K562 (cell line): ENCODE measurements around the gene GCA. TPM values are rescaled to one million over a fixed set of nuclear protein-coding genes. Genes with fewer than 3 reads are reported as not detected.

ENCODE experiments used
- ATAC-seq: fragments of 200-7000 bp; cut with Tn5 transposase; 3 replicates; pipeline ENCODE4 v1.9.1; 2020; ENCODE audit warnings: moderate library complexity
- BruUV-seq: library from RNA; stranded (reverse); fragments of 400-500 nt; replicated peaks from 2 replicates; lab custom pipeline; 2021; lab: Mats Ljungman, UMichigan
- CTCF ChIA-PET: fragments of 300-600 bp; formaldehyde crosslinking; extraction: SDS; loops from one replicate; lab custom pipeline; 2021; ENCODE audit warnings: low intra/inter-chr PET ratio; lab: Yijun Ruan, JAX
- POLR2A ChIA-PET: fragments of 300-600, 350-650 bp; sonication (Branson Sonifier 250); formaldehyde crosslinking; extraction: SDS; loops from one replicate; lab custom pipeline; 2021; ENCODE audit warnings: antibody characterized with exemption, inconsistent platforms; lab: Yijun Ruan, JAX
- DNase-seq, 4 experiments: peaks; one replicate each; pipeline versions ENCODE4 v3.0.0 to v3.0.0-alpha.2; 2011 to 2018; ENCODE audit warnings: low spot score in 3 of 4, mixed read lengths in 3 of 4; ENCODE audit errors: extremely low read depth in 1 of 4
- FAIRE-seq: peaks from 2 replicates; lab custom pipeline; 2011; peaks lifted over from hg19 to GRCh38; lab: Jason Lieb, UNC
- H2AFZ ChIP-seq: 2 replicates; pipeline ENCODE4 v1.6.0; 2011; ENCODE audit warnings: low read depth, low read length, control low read depth, inconsistent platforms
- H3K27ac ChIP-seq: fragments of 200-600 bp; 3 replicates; pipeline ENCODE4 v1.8.0; 2011; ENCODE audit warnings: low read depth, mild to moderate bottlenecking, control low read depth, inconsistent platforms, low read length, moderate library complexity, mixed read lengths; ENCODE audit errors: extremely low read depth
- H3K27me3 ChIP-seq, 2 experiments: fragments of 300-600 bp in 1 of 2; 2 replicates in 1 of 2; 3 replicates in 1 of 2; pipeline versions ENCODE4 v1.6.0 to v1.8.0; 2011; ENCODE audit warnings: inconsistent platforms in 2 of 2, low read length in 2 of 2, mild to moderate bottlenecking in 1 of 2, mixed read lengths in 1 of 2, moderate library complexity in 1 of 2; ENCODE audit not compliant: control insufficient read depth in 2 of 2, insufficient read depth in 2 of 2
- H3K36me3 ChIP-seq: fragments of 300-600 bp; 3 replicates; pipeline ENCODE4 v1.8.0; 2011; ENCODE audit warnings: mild to moderate bottlenecking, low read length, inconsistent platforms; ENCODE audit not compliant: control insufficient read depth, insufficient read depth
- H3K4me1 ChIP-seq, 2 experiments: fragments of 200-600 bp in 1 of 2; replicated peaks in 1 of 2; 2 replicates in 1 of 2; 3 replicates in 1 of 2; pipeline versions ENCODE4 v1.5.1 to v1.8.0; 2011; ENCODE audit warnings: inconsistent platforms in 2 of 2, low read length in 2 of 2, mild to moderate bottlenecking in 1 of 2, mixed read lengths in 1 of 2, moderate library complexity in 1 of 2; ENCODE audit not compliant: control insufficient read depth in 2 of 2, insufficient read depth in 2 of 2
- H3K4me2 ChIP-seq: 2 replicates; pipeline ENCODE4 v1.6.1; 2011; ENCODE audit warnings: low read length, control low read depth, inconsistent platforms, mixed read lengths; ENCODE audit not compliant: insufficient read depth
- H3K4me3 ChIP-seq: fragments of 200-600 bp; sonication (generic), shearing (Covaris generic); 2 replicates; pipeline ENCODE4 v1.5.1; 2016; ENCODE audit warnings: control low read depth, inconsistent platforms
- H3K79me2 ChIP-seq: fragments of 200-600 bp; 3 replicates; pipeline ENCODE4 v1.8.0; 2011; ENCODE audit warnings: low read length, inconsistent platforms; ENCODE audit not compliant: control insufficient read depth, insufficient read depth
- H3K9ac ChIP-seq, 2 experiments: 2 replicates each; pipeline versions ENCODE4 v1.6.0 to v1.6.1; 2011; ENCODE audit warnings: low read depth in 2 of 2, low read length in 2 of 2, control low read depth in 1 of 2, inconsistent platforms in 1 of 2, mild to moderate bottlenecking in 1 of 2, mixed read lengths in 1 of 2; ENCODE audit not compliant: insufficient read depth in 1 of 2
- H3K9me1 ChIP-seq: one replicate; pipeline ENCODE4 v1.6.0; 2011; ENCODE audit warnings: inconsistent platforms, mild to moderate bottlenecking, low read length, moderate library complexity; ENCODE audit not compliant: control insufficient read depth, insufficient read depth
- H3K9me3 ChIP-seq: replicated peaks from 2 replicates; pipeline ENCODE4 v1.5.1; 2011; ENCODE audit warnings: low read depth, low read length, inconsistent platforms; ENCODE audit not compliant: control insufficient read depth, insufficient read depth
- H4K20me1 ChIP-seq: replicated peaks from 2 replicates; pipeline ENCODE4 v1.6.1; 2011; ENCODE audit warnings: low read length, inconsistent platforms, mixed read lengths; ENCODE audit not compliant: control insufficient read depth, insufficient read depth
- BACH1 ChIP-seq: fragments of 200-800 bp; sonication (Bioruptor generic); IDR thresholded peaks from 2 replicates; pipeline ENCODE4 v1.6.1; 2016; ENCODE audit warnings: missing genetic modification characterization, missing compliant biosample characterization
- CC2D1A ChIP-seq: fragments of 450-650 bp; IDR thresholded peaks from 2 replicates; pipeline ENCODE4 v1.6.1; 2017; ENCODE audit warnings: mild to moderate bottlenecking
- CEBPG ChIP-seq, 3 experiments: fragments of 200-800 bp in 1 of 3; sonication (Bioruptor generic) in 1 of 3; sonication (generic) in 1 of 3; formaldehyde crosslinking in 1 of 3; IDR thresholded peaks in 2 of 3; conservative IDR thresholded peaks in 1 of 3; 2 replicates each; pipeline versions ENCODE4 v1.6.1 to v1.8.0; 2016 to 2022; ENCODE audit warnings: missing compliant biosample characterization in 2 of 3, missing genetic modification characterization in 2 of 3, mild to moderate bottlenecking in 1 of 3, missing genetic modification reagents in 1 of 3
- FOS ChIP-seq: IDR thresholded peaks from 3 replicates; pipeline ENCODE4 v1.6.1; 2011; ENCODE audit not compliant: insufficient read length; ENCODE audit errors: extremely low read depth
- HSF4 ChIP-seq: fragments of 250-450 bp; sonication (Bioruptor Pico); IDR thresholded peaks from 2 replicates; pipeline ENCODE4 v2.1.2; 2022; ENCODE audit warnings: mild to moderate bottlenecking, moderate library complexity, borderline replicate concordance
- NFATC3 ChIP-seq: fragments of 450-650 bp; IDR thresholded peaks from 2 replicates; pipeline ENCODE4 v1.6.1; 2017; ENCODE audit warnings: mild to moderate bottlenecking
- ZFP36 ChIP-seq: fragments of 150-350 bp; IDR thresholded peaks from 2 replicates; pipeline ENCODE4 v1.6.1; 2018; ENCODE audit warnings: low read length, low read depth; ENCODE audit not compliant: partially characterized antibody
- WGBS: fragments of 100-300 bp; shearing (Covaris generic); methylation state at CpG from one replicate; pipeline ENCODE4 v1.1.6; 2016; ENCODE audit warnings: low coverage, mixed read lengths; ENCODE audit not compliant: insufficient coverage; ENCODE audit errors: missing lambda C conversion rate; 5-methylcytosine and 5-hydroxymethylcytosine counted together
- in situ Hi-C: fragments of 300-500 bp; cut with MboI; formaldehyde crosslinking; loops from 4 replicates; pipeline ENCODE4 v1.15.0; 2018; ENCODE audit warnings: inconsistent platforms, mixed read lengths
- intact Hi-C: fragments of 100-400 bp; cut with micrococcal nuclease; formaldehyde crosslinking; loops from 2 replicates; pipeline ENCODE4 v1.14.2; 2022
- polyA plus RNA-seq, 8 experiments: library from polyadenylated mRNA; depleted of rRNA in 4 of 8; stranded (reverse) in 5 of 8; unstranded in 3 of 8; fragments of >200 nt; fragmentation: Nextera tagmentation in 2 of 8; fragmentation: Illumina TruSeq in 1 of 8; extraction: Ambion mirVana in 2 of 8; extraction: Trizol in 1 of 8; gene quantifications; 2 replicates each; pipeline versions ENCODE4 v1.2.1 to v1.2.3, GENCODE V29; 2011 to 2014; ENCODE audit warnings: inconsistent platforms in 1 of 8, missing spikeins in 1 of 8
- total RNA-seq, 7 experiments: library from RNA; depleted of rRNA in 6 of 7; stranded (reverse); fragments of >200 nt in 6 of 7; fragmentation: Illumina TruSeq in 2 of 7; extraction: Trizol in 2 of 7; gene quantifications; 2 replicates each; pipeline versions ENCODE4 v1.2.1 to v1.2.3, GENCODE V29; 2011 to 2021; ENCODE audit warnings: low replicate concordance in 1 of 7
- TF ChIP-seq, protein P1 (sequence below): fragments of 450-650 bp; IDR thresholded peaks from 2 replicates; pipeline ENCODE4 v1.7.0; 2016; ENCODE audit warnings: borderline replicate concordance
- TF ChIP-seq, protein P2 (sequence below): sonication (generic); formaldehyde crosslinking; IDR thresholded peaks from 2 replicates; pipeline ENCODE4 v1.8.0; 2022; ENCODE audit warnings: mild to moderate bottlenecking, missing genetic modification reagents, borderline replicate concordance
- TF ChIP-seq, protein P3 (sequence below): sonication (generic); formaldehyde crosslinking; IDR thresholded peaks from 2 replicates; pipeline ENCODE4 v1.8.0; 2022; ENCODE audit warnings: mild to moderate bottlenecking, missing genetic modification reagents

The GCA gene
- total and polyA plus RNA-seq, 9 of the 15 experiments (the other 6 are each of a cell fraction or from before 2014, with no cell fraction given): 0.24 to 0.79 (median 0.41) TPM; not detected in 1

DNA sequence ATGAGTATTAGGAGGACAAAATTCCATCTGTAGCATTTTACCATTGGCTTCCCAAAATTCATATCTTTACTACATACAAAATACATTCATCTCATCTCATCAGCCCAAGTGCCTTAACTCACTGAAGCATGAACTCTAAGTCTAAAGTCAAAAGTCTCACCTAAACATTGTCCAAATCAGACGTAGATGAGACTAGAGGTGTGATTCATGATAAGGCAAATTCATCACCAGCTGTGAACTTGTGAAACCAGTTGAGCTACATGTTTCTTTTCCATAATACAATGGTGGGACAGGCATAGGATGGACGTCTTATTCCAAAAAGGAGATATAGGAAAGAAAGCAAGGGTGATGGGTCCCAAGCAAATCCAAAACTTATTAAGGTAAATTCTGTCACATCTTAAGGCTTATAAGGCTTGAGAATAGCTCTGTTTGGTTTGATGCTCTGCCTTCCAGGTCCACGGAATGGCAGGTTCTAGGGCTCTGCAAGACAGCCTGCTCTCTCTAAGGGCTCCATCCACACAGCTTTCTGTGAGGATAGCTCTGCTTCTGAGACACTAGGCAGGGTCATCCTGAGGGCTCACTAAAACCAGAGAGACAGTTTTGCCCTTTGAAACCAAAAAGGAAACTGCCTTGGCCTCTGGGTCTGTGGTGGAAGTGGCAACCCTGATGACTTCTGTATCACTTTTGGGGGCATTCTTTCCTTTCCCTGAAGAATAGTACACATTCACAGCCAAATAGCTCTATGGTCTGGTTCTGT lies 35.0 kb upstream of the GCA start:
- Histone ChIP-seq H3K79me2 (no peaks in the 10 kb centered on the region), H3K4me1 (no peaks in the 10 kb centered on the region), H3K9ac (no peak overlapping the region), H4K20me1 (no peaks in the 10 kb centered on the region), H3K9me3 (no peaks in the 10 kb centered on the region), H3K4me3 (no peak overlapping the region), H3K27ac (no peak overlapping the region), H3K27me3 (no peaks in the 10 kb centered on the region), H3K36me3 (no peaks in the 10 kb centered on the region), H3K9me1 (no peaks in the 10 kb centered on the region), H2AFZ (no peak overlapping the region), H3K4me2 (no peak overlapping the region)
- intact Hi-C loops (no loop called here), in situ Hi-C loops (loop anchor here (25.0 kb wide), 1 partner anchor 1047 kb away; no protein-coding TSS in a partner anchor)
- no peak for FAIRE-seq
- ChIA-PET CTCF (no interaction called here), POLR2A (interaction anchor here (0.7 kb wide), 1 partner anchor 8 kb away, joined by 3 read pairs; no protein-coding TSS in a partner anchor)
- no TSS peak for BruUV-seq
- 0% methylated on average over 3 of the region's 3 CpGs for WGBS
- DNase-seq: no peak
- no peak for ATAC-seq
- TF ChIP-seq, protein P1, sequence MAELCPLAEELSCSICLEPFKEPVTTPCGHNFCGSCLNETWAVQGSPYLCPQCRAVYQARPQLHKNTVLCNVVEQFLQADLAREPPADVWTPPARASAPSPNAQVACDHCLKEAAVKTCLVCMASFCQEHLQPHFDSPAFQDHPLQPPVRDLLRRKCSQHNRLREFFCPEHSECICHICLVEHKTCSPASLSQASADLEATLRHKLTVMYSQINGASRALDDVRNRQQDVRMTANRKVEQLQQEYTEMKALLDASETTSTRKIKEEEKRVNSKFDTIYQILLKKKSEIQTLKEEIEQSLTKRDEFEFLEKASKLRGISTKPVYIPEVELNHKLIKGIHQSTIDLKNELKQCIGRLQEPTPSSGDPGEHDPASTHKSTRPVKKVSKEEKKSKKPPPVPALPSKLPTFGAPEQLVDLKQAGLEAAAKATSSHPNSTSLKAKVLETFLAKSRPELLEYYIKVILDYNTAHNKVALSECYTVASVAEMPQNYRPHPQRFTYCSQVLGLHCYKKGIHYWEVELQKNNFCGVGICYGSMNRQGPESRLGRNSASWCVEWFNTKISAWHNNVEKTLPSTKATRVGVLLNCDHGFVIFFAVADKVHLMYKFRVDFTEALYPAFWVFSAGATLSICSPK: no peak
- TF ChIP-seq, protein P2, sequence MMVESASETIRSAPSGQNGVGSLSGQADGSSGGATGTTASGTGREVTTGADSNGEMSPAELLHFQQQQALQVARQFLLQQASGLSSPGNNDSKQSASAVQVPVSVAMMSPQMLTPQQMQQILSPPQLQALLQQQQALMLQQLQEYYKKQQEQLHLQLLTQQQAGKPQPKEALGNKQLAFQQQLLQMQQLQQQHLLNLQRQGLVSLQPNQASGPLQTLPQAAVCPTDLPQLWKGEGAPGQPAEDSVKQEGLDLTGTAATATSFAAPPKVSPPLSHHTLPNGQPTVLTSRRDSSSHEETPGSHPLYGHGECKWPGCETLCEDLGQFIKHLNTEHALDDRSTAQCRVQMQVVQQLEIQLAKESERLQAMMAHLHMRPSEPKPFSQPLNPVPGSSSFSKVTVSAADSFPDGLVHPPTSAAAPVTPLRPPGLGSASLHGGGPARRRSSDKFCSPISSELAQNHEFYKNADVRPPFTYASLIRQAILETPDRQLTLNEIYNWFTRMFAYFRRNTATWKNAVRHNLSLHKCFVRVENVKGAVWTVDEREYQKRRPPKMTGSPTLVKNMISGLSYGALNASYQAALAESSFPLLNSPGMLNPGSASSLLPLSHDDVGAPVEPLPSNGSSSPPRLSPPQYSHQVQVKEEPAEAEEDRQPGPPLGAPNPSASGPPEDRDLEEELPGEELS (CRISPR knock-in tag): no peak
- TF ChIP-seq NFATC3 (no peak), FOS (no peak), CEBPG (CRISPR knock-in tag; IDR thresholded peaks at IDR 0.05) (no peak), CEBPG (tag; conservative IDR thresholded peaks at IDR 0.05 in 1 of 2, IDR thresholded peaks at IDR 0.05 in 1 of 2) (no peak), CC2D1A (no peak), ZFP36 (no peak), BACH1 (tag) (no peak), HSF4 (no peak)
- TF ChIP-seq, protein P3, sequence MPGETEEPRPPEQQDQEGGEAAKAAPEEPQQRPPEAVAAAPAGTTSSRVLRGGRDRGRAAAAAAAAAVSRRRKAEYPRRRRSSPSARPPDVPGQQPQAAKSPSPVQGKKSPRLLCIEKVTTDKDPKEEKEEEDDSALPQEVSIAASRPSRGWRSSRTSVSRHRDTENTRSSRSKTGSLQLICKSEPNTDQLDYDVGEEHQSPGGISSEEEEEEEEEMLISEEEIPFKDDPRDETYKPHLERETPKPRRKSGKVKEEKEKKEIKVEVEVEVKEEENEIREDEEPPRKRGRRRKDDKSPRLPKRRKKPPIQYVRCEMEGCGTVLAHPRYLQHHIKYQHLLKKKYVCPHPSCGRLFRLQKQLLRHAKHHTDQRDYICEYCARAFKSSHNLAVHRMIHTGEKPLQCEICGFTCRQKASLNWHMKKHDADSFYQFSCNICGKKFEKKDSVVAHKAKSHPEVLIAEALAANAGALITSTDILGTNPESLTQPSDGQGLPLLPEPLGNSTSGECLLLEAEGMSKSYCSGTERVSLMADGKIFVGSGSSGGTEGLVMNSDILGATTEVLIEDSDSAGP: no peak
